ENCODE data around the gene PRR7.

GRCh38 chr5:177397875-177398390, 48.7 kb upstream of the PRR7 start:
- no peak for TF ChIP-seq POLR2A (IDR thresholded peaks at IDR 0.05; ENCODE audit: low read length)
- no peak for TF ChIP-seq GATA1 (IDR thresholded peaks at IDR 0.05; ENCODE audit: low read depth, low read length)

Data from erythroblast (primary cell).